ENCODE results near the gene TRAPPC5.
A peak's percentile ranks its signal among the peaks of the same experiment; 100 is the strongest.

TRAPPC5 gene

DNA sequence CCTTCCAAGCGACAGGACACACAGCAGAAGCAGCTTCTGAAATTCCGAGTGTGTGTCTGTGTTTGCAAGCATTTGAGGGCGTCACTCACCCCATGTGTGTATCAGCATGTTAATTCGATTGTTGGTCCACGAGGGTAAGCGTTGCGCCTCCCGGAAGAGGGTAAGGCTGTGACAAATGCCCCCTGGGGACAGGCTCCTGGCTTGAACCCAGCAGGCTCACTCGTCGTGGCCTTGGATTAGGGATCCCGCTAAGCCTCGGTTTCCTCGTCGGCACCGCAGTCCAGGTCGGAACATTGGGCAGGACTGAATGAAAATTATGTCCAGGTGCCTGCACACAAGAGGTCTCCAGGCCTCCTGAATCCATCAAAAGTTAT lies 44.3 kb upstream of the TRAPPC5 start:
- Histone ChIP-seq H3K4me1 (ENCODE audit: control insufficient read depth in 1 of 2, insufficient read depth in 1 of 2, low read depth in 1 of 2, low read length in 1 of 2) (peaks cover 37 to 49% of the 10 kb centered on the region in 2 experiments), H3K27ac (peak overlapping the region; percentile 98), H3K4me3 (ENCODE audit: low read depth in 1 of 2, low read length in 1 of 2) (peak overlapping the region; percentile 87 to 95), H3K36me3 (peaks cover 41% of the 10 kb centered on the region), H3K27me3 (no peaks in the 10 kb centered on the region), H3K9me3 (no peaks in the 10 kb centered on the region)
- TF ChIP-seq, protein P1, sequence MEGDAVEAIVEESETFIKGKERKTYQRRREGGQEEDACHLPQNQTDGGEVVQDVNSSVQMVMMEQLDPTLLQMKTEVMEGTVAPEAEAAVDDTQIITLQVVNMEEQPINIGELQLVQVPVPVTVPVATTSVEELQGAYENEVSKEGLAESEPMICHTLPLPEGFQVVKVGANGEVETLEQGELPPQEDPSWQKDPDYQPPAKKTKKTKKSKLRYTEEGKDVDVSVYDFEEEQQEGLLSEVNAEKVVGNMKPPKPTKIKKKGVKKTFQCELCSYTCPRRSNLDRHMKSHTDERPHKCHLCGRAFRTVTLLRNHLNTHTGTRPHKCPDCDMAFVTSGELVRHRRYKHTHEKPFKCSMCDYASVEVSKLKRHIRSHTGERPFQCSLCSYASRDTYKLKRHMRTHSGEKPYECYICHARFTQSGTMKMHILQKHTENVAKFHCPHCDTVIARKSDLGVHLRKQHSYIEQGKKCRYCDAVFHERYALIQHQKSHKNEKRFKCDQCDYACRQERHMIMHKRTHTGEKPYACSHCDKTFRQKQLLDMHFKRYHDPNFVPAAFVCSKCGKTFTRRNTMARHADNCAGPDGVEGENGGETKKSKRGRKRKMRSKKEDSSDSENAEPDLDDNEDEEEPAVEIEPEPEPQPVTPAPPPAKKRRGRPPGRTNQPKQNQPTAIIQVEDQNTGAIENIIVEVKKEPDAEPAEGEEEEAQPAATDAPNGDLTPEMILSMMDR (IDR thresholded peaks at IDR 0.05), result no peak

DNA sequence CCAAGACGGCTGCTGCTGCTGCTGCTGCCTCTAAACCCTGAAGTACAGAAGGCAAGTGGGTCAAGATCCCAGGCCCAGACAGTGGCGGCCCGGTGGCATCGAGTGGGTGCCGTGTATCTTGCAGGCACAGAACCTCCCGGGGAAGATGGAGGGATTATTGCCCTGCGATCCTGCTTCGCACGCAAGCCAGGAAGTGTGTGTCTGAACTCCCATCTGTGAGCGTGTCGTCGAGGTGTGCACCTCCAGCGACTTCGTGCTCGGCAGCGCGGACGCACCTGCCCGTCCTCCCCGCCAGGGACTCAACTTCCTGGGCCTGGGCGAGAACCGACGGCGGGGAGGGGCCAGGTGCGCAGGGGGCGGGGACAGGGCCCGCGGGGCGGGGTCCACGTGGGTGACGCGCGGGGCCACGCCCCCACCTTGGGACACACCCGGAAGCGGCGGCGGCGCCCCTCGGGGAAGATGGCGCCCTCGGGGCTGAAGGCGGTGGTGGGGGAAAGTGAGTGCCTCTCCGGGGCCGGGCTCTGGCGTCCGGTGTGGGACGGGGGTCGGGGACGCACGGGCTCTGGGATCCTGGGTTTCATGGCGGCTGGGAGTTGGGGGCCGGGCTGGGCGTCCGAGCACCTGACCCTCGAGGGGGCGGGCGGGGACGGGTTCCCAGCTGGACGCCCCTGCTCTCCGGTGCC lies 43.8 kb upstream of the TRAPPC5 start, which contains the start of gene STXBP2:
STXBP2 (plus strand) TSS at position 420 of the 683 bp plus-strand sequence; CDS start at position 460, 40 bp downstream.
- H3K4me1 ChIP-seq (ENCODE audit: control insufficient read depth in 1 of 2, insufficient read depth in 1 of 2, low read depth in 1 of 2, low read length in 1 of 2), result peaks cover 37 to 49% of the 10 kb centered on the region in 2 experiments
- H3K4me3 ChIP-seq (ENCODE audit: low read depth in 1 of 2, low read length in 1 of 2), result peak within 1 kb of the TSS; percentile 87 to 95

DNA sequence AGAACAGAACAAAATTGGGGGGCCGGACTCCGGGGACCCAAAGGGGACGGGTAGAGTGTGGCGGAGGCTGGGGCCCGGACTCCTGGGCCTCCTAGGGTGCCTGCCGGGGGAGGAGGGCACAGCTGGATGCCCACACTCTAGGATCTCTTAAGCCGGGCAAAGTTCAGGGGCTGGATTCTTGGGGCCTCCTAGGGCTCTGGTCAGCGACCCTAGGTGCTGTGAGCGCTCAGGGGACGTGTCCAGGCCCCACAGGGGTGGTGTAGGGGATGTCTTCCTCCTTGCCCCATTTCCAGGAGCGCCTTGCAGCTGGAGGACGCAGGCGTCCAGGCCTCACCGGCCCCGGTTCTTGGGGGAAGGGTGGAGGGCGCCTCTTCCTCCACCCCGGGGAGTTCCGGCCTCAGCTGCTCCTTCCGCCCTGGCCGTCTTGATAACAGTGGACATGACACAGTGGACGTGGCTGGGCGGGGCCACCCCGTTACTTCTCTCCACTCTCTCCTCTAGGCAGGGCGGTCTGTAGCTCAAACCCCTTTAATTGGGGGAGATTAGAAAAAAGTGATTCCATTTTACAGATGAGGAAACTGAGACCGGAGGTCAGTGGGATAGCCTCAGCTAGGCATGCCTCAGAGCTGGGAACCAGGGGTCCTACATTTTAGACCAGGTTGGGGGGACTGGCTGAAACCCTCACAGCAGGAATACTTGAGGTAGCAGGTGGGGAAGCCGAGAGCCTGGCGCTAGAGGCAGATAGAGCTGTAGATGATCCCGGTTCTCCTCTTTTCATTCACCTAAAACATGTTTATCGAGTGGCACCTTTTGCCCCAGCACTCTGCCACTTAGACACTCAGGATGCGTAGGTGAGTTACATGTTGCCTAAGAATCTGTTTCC lies 43.0 kb upstream of the TRAPPC5 start:
- H3K4me3 ChIP-seq (ENCODE audit: low read depth in 1 of 2, low read length in 1 of 2), result peak overlapping the region; percentile 87 to 95
- H3K36me3 ChIP-seq, result peaks cover 43% of the 10 kb centered on the region
- H3K27ac ChIP-seq, result peak overlapping the region; percentile 98
- H3K9me3 ChIP-seq, result no peaks in the 10 kb centered on the region
- H3K4me1 ChIP-seq (ENCODE audit: control insufficient read depth in 1 of 2, insufficient read depth in 1 of 2, low read depth in 1 of 2, low read length in 1 of 2), result peaks cover 37 to 53% of the 10 kb centered on the region in 2 experiments
- TF ChIP-seq, protein P1 (IDR thresholded peaks at IDR 0.05), result no peak
- H3K27me3 ChIP-seq, result no peaks in the 10 kb centered on the region

More for the DNA sequence above, 43.8 kb upstream of the TRAPPC5 start, which contains the start of gene STXBP2:
- Histone ChIP-seq H3K9me3 (no peaks in the 10 kb centered on the region), H3K27ac (peak within 1 kb of the TSS; percentile 98), H3K27me3 (no peaks in the 10 kb centered on the region), H3K36me3 (peaks cover 43% of the 10 kb centered on the region)
- TF ChIP-seq, protein P1 (IDR thresholded peaks at IDR 0.05), result peak; percentile 91

DNA sequence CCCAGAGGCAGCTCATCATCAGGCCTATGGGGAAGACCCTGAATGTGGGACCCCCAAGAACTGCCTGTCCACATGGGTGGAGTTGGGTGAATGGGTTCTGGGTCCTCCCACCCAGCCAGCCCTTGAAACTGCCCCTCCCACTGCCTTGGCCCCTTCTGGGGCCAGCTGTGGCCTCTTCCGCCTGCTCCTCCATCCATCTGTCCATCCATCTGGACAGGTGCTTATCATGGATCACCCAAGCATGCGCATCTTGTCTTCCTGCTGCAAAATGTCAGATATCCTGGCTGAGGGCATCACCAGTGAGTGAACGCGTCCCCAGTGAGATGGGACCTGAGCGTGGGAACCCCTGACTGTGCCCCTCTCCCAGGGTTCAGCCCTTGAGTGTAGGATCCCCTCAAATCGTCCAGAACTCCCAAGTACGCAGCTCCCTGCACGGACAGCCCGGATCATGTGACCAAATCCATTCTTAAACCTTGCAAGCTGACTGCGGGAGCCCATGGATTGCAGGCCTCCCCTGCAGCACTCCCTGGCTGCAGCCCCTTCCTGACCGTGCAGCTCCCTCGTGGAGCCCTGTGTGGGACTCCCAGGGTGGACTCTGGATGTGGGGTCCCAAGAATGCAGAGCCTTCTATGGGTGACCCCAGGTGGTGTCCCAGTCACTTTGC lies 41.7 kb upstream of the TRAPPC5 start:
- H3K4me3 ChIP-seq (ENCODE audit: low read depth in 1 of 2, low read length in 1 of 2), result peak overlapping the region in 1 of 2 experiments; percentile 95

More for the DNA sequence above, 41.7 kb upstream of the TRAPPC5 start:
- H3K27ac ChIP-seq, result peak overlapping the region; percentile 98
- peaks cover 49% of the 10 kb centered on the region for H3K36me3 ChIP-seq
- H3K9me3 ChIP-seq, result no peaks in the 10 kb centered on the region
- TF ChIP-seq, protein P1 (IDR thresholded peaks at IDR 0.05), result no peak
- peaks cover 44 to 59% of the 10 kb centered on the region in 2 experiments for H3K4me1 ChIP-seq (ENCODE audit: control insufficient read depth in 1 of 2, insufficient read depth in 1 of 2, low read depth in 1 of 2, low read length in 1 of 2)
- H3K27me3 ChIP-seq, result no peaks in the 10 kb centered on the region
